Thyroid gland (tissue), 4 donors: ENCODE data around the gene ZNF610.
"Not testable (repeated sequence)": the region's sequence is repeated elsewhere in the genome, so short reads cannot be mapped to it uniquely, and the experiment has no call there.

ENCODE experiments used
- CTCF ChIP-seq, 6 experiments: fragments of 200-600 bp in 3 of 6; fragments of 450-650 bp in 3 of 6; sonication (generic) in 3 of 6; IDR thresholded peaks; one replicate each; pipeline ENCODE4 v1.5.1; 2016 to 2019; ENCODE audit warnings: antibody characterized with exemption in 6 of 6, mild to moderate bottlenecking in 2 of 6, inconsistent platforms in 1 of 6, moderate library complexity in 1 of 6
- POLR2A ChIP-seq, 2 donors: fragments of 450-650 bp; IDR thresholded peaks; one replicate each; pipeline ENCODE4 v1.6.1; 2017; ENCODE audit warnings: antibody characterized with exemption in 2 of 2, mild to moderate bottlenecking in 2 of 2, moderate library complexity in 1 of 2

DNA sequence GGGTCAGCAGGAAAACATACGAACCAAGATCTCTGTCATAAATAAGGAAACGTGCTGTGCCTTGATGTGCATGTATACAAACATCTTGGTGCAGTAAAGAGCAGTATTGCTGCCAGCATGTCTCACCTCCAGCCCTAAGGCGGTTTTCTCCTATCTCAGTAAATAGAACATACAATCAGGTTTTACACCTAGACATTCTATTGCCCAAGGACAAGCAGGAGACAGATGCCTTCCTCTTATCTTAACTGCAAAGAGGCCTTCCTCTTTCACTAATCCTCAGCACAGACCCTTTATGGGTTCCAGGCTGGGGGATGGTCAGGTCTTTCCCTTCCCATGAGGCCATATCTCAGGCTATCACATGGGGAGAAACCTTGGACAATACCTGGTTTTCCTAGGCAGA lies 3.0 kb downstream of the ZNF610 start:
- not testable (repeated sequence) for TF ChIP-seq POLR2A, CTCF (IDR thresholded peaks at IDR 0.05)
